Superior temporal gyrus (tissue), 1 donor: ENCODE results near the gene DNAH3.
"Not testable (repeated sequence)": the region's sequence is repeated elsewhere in the genome, so short reads cannot be mapped to it uniquely, and the experiment has no call there.

Experiments used
- DNase-seq: peaks from one replicate; pipeline ENCODE4 v3.0.0-alpha.2; 2016; ENCODE audit errors: extremely low spot score

The DNAH3 gene

DNA sequence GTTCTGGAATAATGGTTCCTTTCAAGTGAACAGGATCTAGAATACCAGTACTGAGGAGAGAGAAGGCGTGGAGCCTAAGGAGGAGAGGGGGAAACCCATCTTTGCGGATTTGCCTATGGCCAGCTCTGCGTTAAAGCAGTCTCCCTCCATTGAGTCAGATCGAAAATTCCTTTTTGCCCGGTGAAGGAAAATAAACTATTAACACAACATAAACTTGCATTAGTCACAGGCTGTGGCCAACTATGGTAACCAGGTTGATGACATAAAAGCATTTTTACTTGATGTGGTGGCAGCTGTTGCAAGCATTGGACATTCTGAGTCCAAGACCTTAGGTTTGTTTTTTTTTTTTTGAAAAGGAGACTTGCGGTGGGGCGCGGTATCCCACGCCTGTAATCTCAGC, 16.7 kb upstream of the DNAH3 start:
- no peak for DNase-seq

DNA sequence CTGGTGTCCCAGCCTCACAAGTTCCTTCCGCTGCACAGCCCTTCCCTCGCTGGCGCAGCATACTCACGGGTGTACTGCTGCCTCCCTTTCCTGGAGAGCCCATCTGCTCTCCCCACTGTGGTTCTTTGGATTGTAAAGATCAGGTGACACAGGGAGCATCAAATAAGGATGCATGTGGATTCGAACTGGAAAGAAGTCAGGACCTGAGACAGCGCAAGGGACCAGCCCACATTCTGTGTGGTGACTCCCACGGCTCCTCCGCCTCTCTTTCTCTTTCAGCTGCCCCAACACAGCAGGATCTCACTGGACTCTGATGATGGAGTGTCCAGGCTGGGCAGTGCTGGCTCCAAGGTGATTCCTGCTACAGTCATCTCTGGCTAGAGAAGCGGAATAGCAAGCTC, 15.9 kb upstream of the DNAH3 start:
- no peak for DNase-seq

DNA sequence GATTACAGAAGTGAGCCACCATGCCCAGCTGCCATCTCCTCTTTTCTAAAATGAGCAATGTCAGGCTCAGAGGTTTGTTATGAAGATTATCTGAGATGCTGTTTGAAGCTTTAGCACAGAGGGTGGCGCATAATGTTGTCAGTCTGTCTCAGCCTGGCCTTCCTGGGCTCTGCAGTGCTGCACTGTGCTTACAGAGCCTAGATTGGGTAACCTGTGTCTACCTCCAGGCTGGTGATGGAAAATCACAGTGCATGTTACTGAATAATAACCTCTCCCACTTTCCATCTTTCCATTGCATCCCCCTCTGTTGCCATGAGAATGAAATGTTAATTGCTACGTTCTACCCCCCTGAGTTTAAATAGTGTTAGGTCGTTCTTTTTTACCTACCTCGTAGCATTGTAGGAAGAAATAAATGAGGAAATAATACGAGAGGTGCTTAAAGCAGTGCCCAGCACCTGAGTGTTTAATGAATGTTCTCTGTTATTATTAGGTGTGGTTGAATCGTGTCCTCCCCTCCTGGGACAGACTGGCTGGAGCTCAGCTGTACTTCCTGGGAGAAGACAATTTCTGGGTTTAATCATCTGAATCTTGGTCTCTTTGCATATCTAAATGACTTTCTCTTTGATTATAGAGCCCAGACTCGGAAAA, 14.0 kb upstream of the DNAH3 start:
- DNase-seq, result no peak

DNA sequence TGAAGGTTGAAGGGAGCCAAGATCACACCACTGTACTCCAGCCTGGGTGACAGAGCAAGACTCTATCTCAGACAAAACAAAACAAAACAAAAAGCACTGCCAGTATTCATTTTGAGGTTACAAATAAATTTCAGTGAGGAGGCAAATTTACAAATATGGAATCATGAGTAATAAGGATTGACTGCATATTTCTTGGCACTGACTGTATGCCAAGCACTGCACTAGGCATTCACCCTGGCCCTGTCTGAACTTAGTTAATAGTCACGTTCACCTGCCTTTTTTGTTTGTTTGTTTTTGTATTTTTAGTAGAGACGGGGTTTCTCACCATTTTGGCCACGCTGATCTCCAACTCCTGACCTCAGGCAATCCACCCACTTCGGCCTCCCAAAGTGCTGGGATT, 12.9 kb upstream of the DNAH3 start:
- DNase-seq, result no peak

DNA sequence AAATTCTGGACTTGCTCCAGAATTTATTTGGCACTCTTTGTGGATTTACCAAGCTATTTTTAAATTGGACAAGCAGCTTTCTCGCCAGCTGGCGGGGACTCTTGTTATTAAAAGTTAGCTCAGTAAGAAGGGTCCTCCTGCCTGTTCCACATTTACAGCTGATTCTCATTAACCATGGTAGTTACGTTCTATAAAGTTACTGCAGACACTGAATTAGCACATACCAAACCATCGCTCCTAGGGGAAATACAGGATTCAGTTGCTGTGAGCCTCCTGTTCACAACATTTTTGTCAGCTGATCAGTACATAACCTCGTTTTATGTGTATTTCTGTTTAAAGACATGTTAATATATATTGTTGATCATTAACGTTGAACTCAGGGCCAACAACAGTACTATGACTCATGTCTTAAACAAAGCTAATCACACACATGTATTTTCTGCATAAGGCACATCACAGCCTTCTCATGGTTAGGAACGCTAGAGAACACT, 12.1 kb upstream of the DNAH3 start:
- no peak for DNase-seq

DNA sequence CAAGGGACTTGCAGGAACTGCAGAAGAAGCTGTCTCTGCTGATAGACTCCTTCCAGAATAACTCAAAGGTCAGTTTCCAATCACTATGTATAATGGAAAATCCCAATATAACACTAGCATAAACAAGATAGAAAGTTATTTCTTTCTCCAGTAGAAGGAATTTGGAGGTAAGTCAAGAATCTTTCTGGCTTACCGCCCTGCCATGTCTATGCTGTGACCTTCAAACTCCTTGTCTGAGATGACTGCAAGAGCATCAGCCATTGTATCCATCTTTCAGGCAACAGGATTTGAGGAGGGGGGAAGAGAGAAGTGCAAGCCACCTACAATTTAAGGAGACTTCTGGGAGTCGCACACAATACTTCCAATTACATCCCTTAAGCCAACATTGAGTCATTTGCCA, 10.6 kb upstream of the DNAH3 start:
- no peak for DNase-seq

DNA sequence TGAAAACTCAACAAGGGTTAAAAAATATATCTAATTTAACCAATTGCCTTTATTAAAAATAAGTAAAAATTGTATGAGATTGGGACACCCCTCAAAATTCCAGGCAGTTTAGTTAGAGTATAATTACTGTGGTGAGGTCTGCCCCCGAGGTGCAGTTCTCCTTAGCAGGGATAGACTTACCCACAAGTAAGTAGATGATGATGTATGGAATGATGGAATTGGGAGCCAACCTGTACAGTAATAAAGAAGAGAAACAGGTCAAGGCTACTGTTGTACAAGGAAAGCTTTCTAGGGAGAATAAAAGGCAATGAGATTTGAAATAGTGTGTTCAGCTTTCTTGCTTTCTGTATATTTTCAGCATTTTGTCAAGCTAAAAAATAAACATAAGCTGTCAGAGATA, 9.6 kb upstream of the DNAH3 start:
- DNase-seq, result no peak

DNA sequence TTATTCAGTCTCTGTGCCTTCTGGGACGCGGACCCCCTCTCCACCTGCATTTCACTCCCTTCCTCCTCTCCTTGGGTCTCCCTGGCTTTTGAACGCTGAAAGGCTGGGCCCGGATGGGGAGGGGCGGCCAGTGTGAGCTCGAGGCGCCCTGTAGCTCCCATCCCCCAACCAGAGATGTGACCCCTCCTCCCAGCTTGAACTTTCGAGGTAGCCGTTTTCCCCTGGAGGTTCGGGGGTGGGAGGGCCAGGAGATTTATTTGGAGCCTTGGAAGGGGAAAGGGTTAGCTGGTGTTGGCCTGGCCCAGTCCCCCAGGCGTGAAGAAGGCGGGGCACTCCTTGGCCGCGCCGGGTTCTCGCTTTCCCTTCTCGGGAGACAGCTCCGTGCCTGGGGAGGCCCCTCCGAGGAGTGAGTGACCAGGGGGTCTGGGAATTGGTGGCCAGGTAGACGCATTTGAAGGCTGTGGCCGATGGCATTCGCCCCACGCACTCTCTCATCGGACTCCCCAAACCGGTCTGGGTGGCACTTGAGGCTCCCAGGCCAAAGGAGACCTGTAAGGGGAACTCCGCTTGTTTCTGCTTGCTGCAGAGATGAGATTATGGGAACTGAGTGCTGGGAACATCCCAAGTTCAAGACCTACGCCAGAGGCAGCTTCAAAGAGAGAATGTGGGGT, 8.8 kb upstream of the DNAH3 start:
- DNase-seq, result no peak

DNA sequence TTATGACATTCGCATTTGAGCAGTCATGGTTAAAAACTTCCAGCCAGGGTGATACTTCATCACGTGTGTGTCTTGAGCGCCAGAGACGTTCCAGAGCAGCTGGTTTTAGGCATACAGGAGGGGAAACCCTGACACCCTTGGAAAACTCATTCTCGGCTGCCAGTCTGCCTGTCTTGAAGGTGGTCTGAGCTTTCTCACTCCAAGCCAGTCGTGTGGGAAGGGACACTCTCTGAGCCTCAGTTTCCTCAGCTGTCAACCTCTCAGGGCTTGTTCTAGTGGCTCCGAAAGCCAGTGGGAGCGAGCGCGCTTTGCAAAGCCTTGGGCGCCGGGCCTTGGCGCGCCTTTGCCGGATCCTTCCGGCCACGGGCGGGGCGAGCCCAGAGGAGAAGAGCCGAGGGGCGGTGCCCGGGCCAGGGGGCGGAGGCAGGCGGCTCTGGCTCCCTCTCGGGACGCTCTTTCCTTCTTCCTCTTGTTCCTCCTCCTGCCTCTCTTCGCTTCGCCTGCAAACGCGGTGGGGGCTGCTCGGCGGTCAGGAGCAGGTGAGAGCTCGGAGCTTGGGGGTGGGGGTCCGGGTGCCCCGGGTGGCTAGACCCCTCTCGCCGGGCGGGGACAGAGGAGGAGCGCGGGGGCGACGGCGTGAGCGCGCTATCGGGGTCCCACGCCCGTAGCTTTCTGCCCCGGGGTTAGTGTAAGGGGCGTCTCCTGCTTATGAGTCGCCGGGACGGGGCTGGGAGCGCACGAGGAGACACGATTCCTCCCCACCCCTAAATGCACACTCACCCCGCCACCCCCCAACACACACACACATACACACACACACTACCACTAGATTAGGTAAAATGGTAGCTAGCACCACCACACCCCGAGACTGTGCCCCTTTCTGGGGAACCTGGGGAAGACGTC, 7.8 kb upstream of the DNAH3 start, which contains the start of gene LDAF1:
Gene LDAF1 (plus strand): TSS at position 467 of the 903 bp plus-strand sequence. CDS start 2,509 bp downstream, outside the sequence.
- DNase-seq, result no peak

DNA sequence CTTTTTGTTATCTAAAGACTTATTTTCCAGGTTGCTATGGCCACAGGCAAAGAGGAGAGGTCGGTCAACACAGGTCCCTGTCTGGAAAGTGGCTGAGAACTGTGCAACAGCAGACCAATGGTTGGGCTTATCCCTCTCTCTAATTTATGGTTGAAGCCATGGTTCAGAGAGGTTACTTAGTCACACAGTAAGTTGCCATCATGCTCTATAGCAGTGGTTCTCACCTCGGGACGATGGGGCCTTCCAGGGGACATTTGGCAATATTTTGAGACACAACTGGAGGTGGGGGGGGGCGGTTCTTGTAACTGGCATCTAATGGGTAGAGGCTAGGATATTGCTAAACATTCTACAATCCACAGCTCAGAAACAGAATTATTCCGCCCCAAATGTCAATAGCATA, 7.0 kb upstream of the DNAH3 start:
- DNase-seq, result no peak

DNA sequence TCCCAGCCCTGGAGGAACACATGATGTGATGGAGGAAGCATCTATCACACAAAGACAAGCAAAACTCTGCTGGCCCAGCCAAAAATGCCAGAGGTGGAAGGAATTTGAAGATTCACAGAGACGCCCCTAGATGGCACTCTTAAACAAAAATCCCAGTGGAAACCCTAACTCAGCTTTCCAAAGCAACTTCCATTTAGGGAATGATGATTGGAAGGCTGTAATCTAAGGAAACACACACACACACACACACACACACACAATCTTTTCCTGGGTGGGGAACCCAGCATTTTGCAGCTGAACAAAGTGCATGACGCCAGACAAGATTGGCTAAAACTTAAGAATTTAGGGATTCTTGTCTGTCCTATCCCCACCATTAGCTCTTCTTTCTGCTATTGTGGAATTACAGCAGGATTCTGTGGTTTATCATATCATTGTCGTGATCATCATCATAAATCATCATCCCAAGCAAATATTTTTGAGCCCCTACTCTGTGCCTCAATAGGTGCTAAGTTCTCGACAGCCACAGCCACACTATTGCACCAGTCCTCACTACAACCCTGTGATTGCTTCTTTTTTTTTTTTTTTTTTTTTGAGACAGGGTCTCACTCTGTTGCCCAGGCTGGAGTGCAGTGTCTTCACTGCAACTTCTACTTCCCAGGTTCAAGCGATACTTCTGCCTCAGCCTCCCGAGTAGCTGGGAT, 6.3 kb upstream of the DNAH3 start:
- peak; percentile 85 for DNase-seq

DNA sequence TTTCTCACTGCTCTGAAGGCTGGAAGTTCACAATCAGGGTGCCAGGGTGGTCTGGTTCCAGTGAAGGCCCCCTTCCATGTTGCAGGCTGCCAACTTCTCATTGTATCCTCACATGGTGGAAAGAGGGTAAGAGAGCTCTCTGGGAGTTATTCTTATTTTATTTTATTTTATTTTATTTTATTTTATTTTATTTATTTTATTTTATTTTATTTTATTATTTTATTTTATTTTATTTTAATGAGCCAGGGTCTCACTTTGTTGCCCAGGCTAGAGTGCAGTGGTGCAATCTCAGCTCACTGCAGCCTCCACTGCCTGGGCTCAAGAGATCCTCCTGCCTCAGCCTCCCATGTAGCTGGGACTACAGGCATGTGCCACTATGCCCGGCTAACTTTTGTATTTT, 5.4 kb upstream of the DNAH3 start:
- DNase-seq, result not testable (repeated sequence)

DNA sequence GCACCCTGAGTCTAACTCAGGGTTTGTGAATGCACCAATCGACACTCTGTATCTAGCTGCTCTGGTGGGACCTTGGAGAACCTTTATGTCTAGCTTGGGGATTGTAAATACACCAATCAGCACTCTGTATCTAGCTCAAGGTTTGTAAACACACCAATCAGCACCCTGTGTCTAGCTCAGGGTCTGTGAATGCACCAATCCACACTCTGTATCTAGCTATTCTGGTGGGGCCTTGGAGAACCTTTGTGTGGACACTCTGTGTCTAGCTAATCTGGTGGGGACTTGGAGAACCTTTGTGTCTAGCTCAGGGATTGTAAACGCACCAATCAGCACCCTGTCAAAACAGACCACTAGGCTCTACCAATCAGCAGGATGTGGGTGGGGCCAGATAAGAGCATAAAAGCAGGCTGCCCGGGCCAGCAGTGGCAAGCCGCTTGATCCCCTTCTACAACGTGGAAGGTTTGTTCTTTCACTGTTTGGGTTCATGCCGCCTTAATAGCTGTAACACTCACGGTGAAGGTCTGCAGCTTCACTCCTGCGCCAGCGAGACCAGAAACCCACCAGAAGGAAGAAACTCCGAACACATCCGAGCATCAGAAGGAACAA, 2.6 kb upstream of the DNAH3 start:
- not testable (repeated sequence) for DNase-seq

DNA sequence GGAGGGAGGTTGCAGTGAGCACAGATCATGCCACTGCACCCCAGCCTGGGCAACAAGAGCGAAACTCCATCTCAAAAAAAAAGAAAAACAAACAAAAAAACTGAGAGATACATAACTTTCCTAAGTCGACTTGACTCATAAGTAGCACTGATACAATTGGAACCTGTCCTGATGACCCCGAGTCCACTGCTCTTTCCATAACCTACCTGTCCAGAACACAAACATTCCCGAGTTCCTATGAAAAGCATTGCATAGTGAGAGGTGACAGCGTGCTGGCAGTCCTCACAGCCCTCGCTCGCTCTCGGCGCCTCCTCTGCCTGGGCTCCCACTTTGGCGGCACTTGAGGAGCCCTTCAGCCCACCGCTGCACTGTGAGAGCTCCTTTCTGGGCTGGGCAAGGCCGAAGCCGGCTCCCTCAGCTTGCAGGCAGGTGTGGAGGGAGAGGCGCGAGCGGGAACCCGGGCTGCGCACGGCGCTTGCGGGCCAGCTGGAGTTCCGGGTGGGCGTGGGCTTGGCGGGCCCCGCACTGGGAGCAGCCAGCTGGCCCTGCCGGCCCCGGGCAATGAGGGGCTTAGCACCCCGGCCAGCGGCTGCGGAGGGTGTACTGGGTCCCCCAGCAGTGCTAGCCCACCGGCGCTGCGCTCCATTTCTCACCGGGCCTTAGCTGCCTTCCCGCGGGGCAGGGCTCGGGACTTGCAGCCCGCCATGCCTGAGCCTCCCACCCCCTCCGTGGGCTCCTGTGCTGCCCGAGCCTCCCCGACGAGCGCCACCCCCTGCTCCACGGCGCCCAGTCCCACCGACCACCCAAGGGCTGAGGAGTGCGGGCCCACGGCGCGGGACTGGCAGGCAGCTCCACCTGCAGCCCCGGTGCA, 1.7 kb upstream of the DNAH3 start:
- DNase-seq, result not testable (repeated sequence)

DNA sequence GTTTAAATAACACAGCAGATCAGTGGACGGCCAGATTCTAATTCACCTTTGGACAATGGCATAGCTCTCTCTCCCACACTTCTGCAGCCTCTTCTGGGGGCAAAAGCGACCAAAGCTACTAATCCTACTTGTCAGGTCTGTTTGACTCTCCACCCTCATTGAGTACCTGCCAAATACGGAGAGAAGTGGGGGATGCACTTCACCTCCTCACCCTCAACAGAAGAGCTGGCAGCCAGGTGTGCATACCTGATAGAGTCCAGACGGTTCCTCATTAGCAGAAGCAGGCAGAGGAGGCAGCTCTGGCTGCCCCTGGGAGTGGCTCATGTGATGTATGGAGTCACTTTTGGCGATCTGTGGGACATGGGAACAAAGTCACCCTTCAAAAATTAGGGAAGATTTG, 4.9 kb downstream of the DNAH3 start:
- no peak for DNase-seq

DNA sequence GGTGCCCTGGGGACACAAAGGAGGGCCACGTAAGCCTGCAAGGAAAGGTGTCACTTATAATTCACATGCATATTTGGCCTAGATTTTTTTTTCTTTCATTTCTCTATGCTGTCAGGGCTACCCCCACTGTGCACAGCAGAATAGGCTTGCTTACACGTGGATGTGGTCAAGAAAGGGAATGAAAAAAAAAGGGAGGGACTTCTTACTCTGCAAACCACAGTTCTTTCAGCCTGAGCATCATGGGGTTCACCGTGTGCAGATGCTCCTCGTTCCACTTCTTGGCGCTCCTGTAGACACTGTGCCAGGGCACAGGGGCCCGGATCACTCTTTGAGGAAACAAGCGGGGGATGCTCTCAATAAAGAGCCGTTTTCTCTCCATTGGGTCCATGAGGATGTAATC, 16.6 kb downstream of the DNAH3 start:
- DNase-seq, result no peak

DNA sequence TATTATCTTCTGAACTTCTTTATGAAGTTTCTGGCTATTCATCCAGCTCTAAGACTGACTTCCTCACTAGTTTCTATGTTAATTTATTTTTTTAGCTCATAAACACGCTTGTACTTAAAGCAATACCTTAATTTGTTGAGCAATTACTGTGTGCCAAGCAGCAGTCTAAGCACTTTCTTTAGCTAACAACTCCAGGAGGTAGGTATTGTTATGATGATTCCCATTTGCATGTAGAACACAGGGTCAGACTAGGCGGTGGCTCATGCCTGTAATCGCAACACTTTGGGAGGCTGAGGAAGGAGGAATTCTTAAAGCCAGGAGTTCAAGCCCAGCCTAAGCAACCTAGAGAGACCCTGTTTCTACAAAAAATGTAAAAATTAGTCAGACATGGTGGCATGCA, 19.8 kb downstream of the DNAH3 start:
- DNase-seq, result no peak

DNA sequence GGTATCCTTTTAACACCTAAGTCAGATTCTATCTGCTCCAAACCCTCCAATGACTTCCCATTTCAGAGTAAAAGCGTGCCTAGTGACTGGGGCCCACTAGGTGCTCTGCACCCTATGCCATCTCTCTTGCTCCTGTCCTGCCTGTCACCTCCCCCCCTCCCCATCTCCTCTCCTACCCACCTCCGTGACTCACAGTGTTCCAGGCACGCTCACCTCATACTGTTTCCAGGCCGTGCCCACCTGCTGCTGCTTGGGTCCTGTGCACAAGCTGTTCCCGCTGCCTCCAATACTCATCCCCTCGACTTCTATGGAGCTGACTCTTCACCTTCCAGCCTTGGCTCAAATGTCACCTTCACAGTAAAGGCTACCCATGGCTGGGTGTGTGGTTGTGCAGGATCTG, 21.7 kb downstream of the DNAH3 start:
- no peak for DNase-seq

DNA sequence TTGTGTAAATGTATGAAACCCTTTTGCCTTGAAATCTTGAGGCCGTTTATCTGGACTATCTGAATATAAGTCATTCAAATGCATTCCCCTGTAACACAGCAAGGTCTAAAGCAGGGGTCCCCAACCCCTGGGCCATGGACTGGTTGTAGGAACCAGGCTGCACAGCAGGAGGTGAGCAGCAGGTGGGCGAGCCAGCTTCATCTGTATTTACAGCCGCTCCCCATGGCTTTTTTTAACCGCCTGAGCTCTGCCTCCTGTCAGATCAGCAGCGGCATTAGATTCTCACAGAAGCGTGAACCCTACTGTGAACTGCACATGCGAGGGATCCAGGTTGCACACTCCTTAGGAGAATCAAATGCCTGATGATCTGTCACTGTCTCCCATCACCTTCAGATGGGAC, 24.1 kb downstream of the DNAH3 start:
- DNase-seq, result no peak

DNA sequence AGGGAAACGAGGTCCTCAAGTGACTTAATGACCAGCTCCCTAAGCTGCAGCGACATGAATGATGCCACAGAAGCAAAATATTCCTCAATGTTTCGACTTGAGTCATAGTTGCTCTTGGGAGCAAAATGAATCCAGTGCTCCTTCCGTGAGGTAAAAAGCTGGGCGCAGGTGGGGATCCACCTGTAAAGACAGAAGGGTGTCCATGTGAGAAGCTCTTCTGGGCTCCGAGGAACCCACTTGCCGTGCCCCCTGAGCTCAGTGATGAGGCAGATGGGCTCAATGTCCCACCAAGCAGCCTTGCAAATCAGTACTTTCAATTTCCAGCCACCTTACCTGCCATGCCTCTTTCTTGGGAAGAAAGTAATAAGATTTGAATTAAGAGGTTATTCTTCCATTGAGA, 25.5 kb downstream of the DNAH3 start:
- no peak for DNase-seq
